Measurements from ENCODE around the gene PHF13. TPM values are rescaled to one million over a fixed set of nuclear protein-coding genes. Genes with fewer than 3 reads are reported as not detected.

The PHF13 gene
- total and polyA plus RNA-seq, 2 of the 4 experiments (the other 2 are of a cell fraction) = 7.3 to 9.8 TPM

DNA sequence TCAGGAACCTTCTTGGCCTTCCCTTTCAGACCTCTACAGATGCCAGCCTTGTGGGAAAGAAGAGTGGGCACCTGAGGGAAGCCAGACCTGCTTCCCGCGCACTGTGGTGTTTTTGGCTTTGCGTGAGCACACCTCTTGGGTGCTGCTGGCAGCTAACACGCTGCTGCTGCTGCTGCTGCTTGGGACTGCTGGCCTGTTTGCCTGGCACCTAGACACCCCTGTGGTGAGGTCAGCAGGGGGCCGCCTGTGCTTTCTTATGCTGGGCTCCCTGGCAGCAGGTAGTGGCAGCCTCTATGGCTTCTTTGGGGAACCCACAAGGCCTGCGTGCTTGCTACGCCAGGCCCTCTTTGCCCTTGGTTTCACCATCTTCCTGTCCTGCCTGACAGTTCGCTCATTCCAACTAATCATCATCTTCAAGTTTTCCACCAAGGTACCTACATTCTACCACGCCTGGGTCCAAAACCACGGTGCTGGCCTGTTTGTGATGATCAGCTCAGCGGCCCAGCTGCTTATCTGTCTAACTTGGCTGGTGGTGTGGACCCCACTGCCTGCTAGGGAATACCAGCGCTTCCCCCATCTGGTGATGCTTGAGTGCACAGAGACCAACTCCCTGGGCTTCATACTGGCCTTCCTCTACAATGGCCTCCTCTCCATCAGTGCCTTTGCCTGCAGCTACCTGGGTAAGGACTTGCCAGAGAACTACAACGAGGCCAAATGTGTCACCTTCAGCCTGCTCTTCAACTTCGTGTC lies 34.7 kb upstream of the PHF13 start (continued):
- TF ChIP-seq, protein P1, sequence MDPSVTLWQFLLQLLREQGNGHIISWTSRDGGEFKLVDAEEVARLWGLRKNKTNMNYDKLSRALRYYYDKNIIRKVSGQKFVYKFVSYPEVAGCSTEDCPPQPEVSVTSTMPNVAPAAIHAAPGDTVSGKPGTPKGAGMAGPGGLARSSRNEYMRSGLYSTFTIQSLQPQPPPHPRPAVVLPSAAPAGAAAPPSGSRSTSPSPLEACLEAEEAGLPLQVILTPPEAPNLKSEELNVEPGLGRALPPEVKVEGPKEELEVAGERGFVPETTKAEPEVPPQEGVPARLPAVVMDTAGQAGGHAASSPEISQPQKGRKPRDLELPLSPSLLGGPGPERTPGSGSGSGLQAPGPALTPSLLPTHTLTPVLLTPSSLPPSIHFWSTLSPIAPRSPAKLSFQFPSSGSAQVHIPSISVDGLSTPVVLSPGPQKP (IDR thresholded peaks at IDR 0.05; ENCODE audit: borderline replicate concordance, low read depth, low read length) = no peak
- TF ChIP-seq POLR2A (IDR thresholded peaks at IDR 0.05; ENCODE audit: low read depth, low read length) = no peak

DNA sequence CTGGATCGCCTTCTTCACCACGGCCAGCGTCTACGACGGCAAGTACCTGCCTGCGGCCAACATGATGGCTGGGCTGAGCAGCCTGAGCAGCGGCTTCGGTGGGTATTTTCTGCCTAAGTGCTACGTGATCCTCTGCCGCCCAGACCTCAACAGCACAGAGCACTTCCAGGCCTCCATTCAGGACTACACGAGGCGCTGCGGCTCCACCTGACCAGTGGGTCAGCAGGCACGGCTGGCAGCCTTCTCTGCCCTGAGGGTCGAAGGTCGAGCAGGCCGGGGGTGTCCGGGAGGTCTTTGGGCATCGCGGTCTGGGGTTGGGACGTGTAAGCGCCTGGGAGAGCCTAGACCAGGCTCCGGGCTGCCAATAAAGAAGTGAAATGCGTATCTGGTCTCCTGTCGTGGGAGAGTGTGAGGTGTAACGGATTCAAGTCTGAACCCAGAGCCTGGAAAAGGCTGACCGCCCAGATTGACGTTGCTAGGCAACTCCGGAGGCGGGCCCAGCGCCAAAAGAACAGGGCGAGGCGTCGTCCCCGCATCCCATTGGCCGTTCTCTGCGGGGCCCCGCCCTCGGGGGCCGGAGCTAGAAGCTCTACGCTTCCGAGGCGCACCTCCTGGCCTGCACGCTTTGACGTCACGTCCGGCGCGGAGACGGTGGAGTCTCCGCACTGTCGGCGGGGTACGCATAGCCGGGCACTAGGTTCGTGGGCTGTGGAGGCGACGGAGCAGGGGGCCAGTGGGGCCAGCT lies 34.0 kb upstream of the PHF13 start, which contains the start of gene ZBTB48:
Gene ZBTB48, plus strand, starts transcription at position 621 of the 745 bp plus-strand sequence. CDS start 616 bp downstream, outside the sequence.
- Histone ChIP-seq H3K9me1 (ENCODE audit: insufficient read depth, low read length) (peaks cover 17% of the 10 kb centered on the region), H3K23ac (ENCODE audit: low read depth, low read length) (peak within 1 kb of the TSS; percentile 75), H3K4me2 (ENCODE audit: low read depth, low read length) (peak within 1 kb of the TSS; percentile 99), H3K14ac (replicated peaks; ENCODE audit: low read depth, low read length) (peak within 1 kb of the TSS; percentile 59; the same call in 1 of the 2 replicates), H2BK120ac (ENCODE audit: low read depth, low read length) (no peak within 1 kb of the TSS), H3K9ac (ENCODE audit: low read depth, low read length) (peak within 1 kb of the TSS; percentile 56), H4K5ac (ENCODE audit: low read depth, low read length) (peak within 1 kb of the TSS; percentile 62), H2BK15ac (ENCODE audit: low read depth, low read length) (no peak within 1 kb of the TSS), H3K9me3 (ENCODE audit: control insufficient read depth, insufficient read depth, low read length) (no peaks in the 10 kb centered on the region), H3K4ac (ENCODE audit: low read depth, low read length) (peak within 1 kb of the TSS; percentile 65), H3K27ac (ENCODE audit: insufficient read depth, low read length) (peak within 1 kb of the TSS; percentile 60), H3K36me3 (ENCODE audit: control insufficient read depth, insufficient read depth, low read length) (0 out of 2 replicates have a peak, but pooled peaks cover 3% of the 10 kb centered on the region), H2AK9ac (replicated peaks; ENCODE audit: low read depth, low read length, poor library complexity) (peak within 1 kb of the TSS; percentile 94), H2BK5ac (ENCODE audit: low read depth, low read length, poor library complexity, severe bottlenecking) (peak within 1 kb of the TSS; percentile 64), H2AK5ac (ENCODE audit: low read depth, low read length) (peak within 1 kb of the TSS; percentile 78; the same call in 1 of the 2 replicates), H4K20me1 (ENCODE audit: insufficient read depth, low read length) (peaks cover 4% of the 10 kb centered on the region), H4K91ac (ENCODE audit: insufficient read depth, low read depth, low read length) (peak within 1 kb of the TSS; percentile 26; the same call in 1 of the 2 replicates), H3K4me1 (ENCODE audit: control insufficient read depth, insufficient read depth, low read length) (peaks cover 11% of the 10 kb centered on the region), H2AFZ (replicated peaks; ENCODE audit: low read length, poor library complexity) (peak within 1 kb of the TSS; percentile 89), H3K79me1 (ENCODE audit: low read depth in 1 of 2, low read length in 2 of 2) (peaks cover 15 to 34% of the 10 kb centered on the region in 2 experiments), H2BK20ac (ENCODE audit: low read depth, low read length) (no peak within 1 kb of the TSS), H3K56ac (ENCODE audit: extremely low read depth, insufficient read depth, low read length) (no peak within 1 kb of the TSS), H3K27me3 (ENCODE audit: control insufficient read depth, insufficient read depth, low read length) (no peaks in the 10 kb centered on the region; the same call in 1 of the 2 replicates), H3K18ac (ENCODE audit: low read depth, low read length) (no peak within 1 kb of the TSS), H3K4me3 (ENCODE audit: insufficient read depth, low read depth, low read length) (peak within 1 kb of the TSS; percentile 71), H4K8ac (ENCODE audit: low read depth in 2 of 2, low read length in 2 of 2) (peak within 1 kb of the TSS; percentile 87 to 94)
- ChIA-PET POLR2A (ENCODE audit: unreplicated experiment) (no interaction called here), CTCF (no interaction called here)
- 13% methylated on average over 33 of the region's 58 CpGs; no CpG with 5 or more reads in 1 of the 2 experiments for WGBS, 2 experiments (ENCODE audit: extremely low coverage in 2 of 2, insufficient read length in 1 of 2)
- dilution Hi-C loops (cut with HindIII; ENCODE audit: low sequenced_read_pairs, unreplicated experiment) = no loop called here
- DNase-seq (peak; percentile 95), ATAC-seq (ENCODE audit: low read depth) (peak; percentile 98)
- in situ Hi-C loops (cut with MboI; ENCODE audit: low sequenced_read_pairs) = no loop called here
- intact Hi-C loops (cut with micrococcal nuclease) = no loop called here
- no TSS peak for BruUV-seq (replicated peaks)
- TF ChIP-seq, protein P1 (IDR thresholded peaks at IDR 0.05; ENCODE audit: borderline replicate concordance, low read depth, low read length) = no peak
- TF ChIP-seq MAZ (IDR thresholded peaks at IDR 0.05; ENCODE audit: borderline replicate concordance, low read depth, low read length) = peak; percentile 80; the same call in 1 of the 2 replicates
- no peak for TF ChIP-seq RFX5 (IDR thresholded peaks at IDR 0.05; ENCODE audit: low read depth, low read length)
- TF ChIP-seq, protein P2, sequence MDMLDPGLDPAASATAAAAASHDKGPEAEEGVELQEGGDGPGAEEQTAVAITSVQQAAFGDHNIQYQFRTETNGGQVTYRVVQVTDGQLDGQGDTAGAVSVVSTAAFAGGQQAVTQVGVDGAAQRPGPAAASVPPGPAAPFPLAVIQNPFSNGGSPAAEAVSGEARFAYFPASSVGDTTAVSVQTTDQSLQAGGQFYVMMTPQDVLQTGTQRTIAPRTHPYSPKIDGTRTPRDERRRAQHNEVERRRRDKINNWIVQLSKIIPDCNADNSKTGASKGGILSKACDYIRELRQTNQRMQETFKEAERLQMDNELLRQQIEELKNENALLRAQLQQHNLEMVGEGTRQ (IDR thresholded peaks at IDR 0.05; ENCODE audit: low read depth, low read length) = peak; percentile 23; the same call in 1 of the 2 replicates
- no peak for TF ChIP-seq RCOR1 (IDR thresholded peaks at IDR 0.05; ENCODE audit: insufficient replicate concordance, low read length)
- TF ChIP-seq NFE2L2 (IDR thresholded peaks at IDR 0.05; ENCODE audit: low read depth, low read length) = no peak
- TF ChIP-seq RAD21 (IDR thresholded peaks at IDR 0.05; ENCODE audit: low read length) = no peak
- TF ChIP-seq MXI1 (IDR thresholded peaks at IDR 0.05; ENCODE audit: borderline replicate concordance, low read depth, low read length) = peak; percentile 54; the same call in 1 of the 2 replicates
- peak; percentile 59; the same call in 1 of the 2 replicates for TF ChIP-seq BHLHE40 (IDR thresholded peaks at IDR 0.05; ENCODE audit: low read depth, low read length)
- peak; percentile 87 for TF ChIP-seq POLR2A (IDR thresholded peaks at IDR 0.05; ENCODE audit: low read depth, low read length)
